IPS-NIHi7 (cell line): Measurements from ENCODE around the gene RFPL1.

ENCODE experiments used
- DNase-seq: peaks from one replicate; pipeline ENCODE4 v3.0.0; 2012; ENCODE audit warnings: mixed read lengths; ENCODE audit errors: extremely low spot score

RFPL1 gene

GRCh38 chr22:29443452-29443851 is 5.1 kb downstream of the RFPL1 start:
- no peak for DNase-seq

- no peak for DNase-seq
Measured at GRCh38 chr22:29443861-29444792, 5.7 kb downstream of the RFPL1 start.

GRCh38 chr22:29445508-29445907 is 7.1 kb downstream of the RFPL1 start:
- no peak for DNase-seq

- DNase-seq = no peak
Measured at GRCh38 chr22:29447906-29448305, 9.5 kb downstream of the RFPL1 start.

- DNase-seq = no peak
Measured at GRCh38 chr22:29449296-29449875, 11.0 kb downstream of the RFPL1 start.

- no peak for DNase-seq
Measured at GRCh38 chr22:29450222-29450621, 11.8 kb downstream of the RFPL1 start.

- DNase-seq = no peak
Measured at GRCh38 chr22:29451863-29452262, 13.5 kb downstream of the RFPL1 start.

- no peak for DNase-seq
Measured at GRCh38 chr22:29454276-29454675, 15.9 kb downstream of the RFPL1 start.

GRCh38 chr22:29456211-29456671 is 17.9 kb downstream of the RFPL1 start:
- no peak for DNase-seq

GRCh38 chr22:29457730-29458129 is 19.3 kb downstream of the RFPL1 start:
- DNase-seq = peak; percentile 93

- DNase-seq = no peak
Measured at GRCh38 chr22:29458551-29458950, 20.2 kb downstream of the RFPL1 start.

GRCh38 chr22:29459773-29460172 is 21.4 kb downstream of the RFPL1 start:
- DNase-seq = no peak

GRCh38 chr22:29461263-29461662 is 22.9 kb downstream of the RFPL1 start:
- no peak for DNase-seq

GRCh38 chr22:29463629-29464028 is 25.2 kb downstream of the RFPL1 start:
- DNase-seq = no peak

GRCh38 chr22:29464581-29464980 is 26.2 kb downstream of the RFPL1 start:
- no peak for DNase-seq

- DNase-seq = no peak
Measured at GRCh38 chr22:29469755-29470154, 31.4 kb downstream of the RFPL1 start.

GRCh38 chr22:29470159-29470855 is 31.9 kb downstream of the RFPL1 start:
- peak; percentile 93 for DNase-seq

- DNase-seq = no peak
Measured at GRCh38 chr22:29473001-29473400, 34.6 kb downstream of the RFPL1 start.

GRCh38 chr22:29475550-29475949 is 37.2 kb downstream of the RFPL1 start:
- DNase-seq = no peak

- peak; percentile 29 for DNase-seq
Measured at GRCh38 chr22:29476116-29476515, 37.7 kb downstream of the RFPL1 start.

- no peak for DNase-seq
Measured at GRCh38 chr22:29477723-29478318, 39.4 kb downstream of the RFPL1 start.
